SU-DHL-6 (cell line): Measurements from ENCODE around the gene NT5C2.
"Not testable (repeated sequence)": the region's sequence is repeated elsewhere in the genome, so short reads cannot be mapped to it uniquely, and the experiment has no call there.

Experiments
- EZH2phosphoT487 ChIP-seq: fragments of 200-600 bp; sonication (generic), shearing (Covaris generic); conservative IDR thresholded peaks from 2 replicates; pipeline ENCODE4 v1.6.1; 2018; ENCODE audit warnings: mild to moderate bottlenecking, antibody characterized with exemption, low read length, moderate library complexity, mixed read lengths
- TF ChIP-seq, protein P1 (sequence below): fragments of 200-600 bp; sonication (generic); IDR thresholded peaks from one replicate; pipeline ENCODE4 v1.5.1; 2017; ENCODE audit warnings: antibody characterized with exemption, mild to moderate bottlenecking, low read length, moderate library complexity; ENCODE audit not compliant: insufficient read depth, poor library complexity, severe bottlenecking

DNA sequence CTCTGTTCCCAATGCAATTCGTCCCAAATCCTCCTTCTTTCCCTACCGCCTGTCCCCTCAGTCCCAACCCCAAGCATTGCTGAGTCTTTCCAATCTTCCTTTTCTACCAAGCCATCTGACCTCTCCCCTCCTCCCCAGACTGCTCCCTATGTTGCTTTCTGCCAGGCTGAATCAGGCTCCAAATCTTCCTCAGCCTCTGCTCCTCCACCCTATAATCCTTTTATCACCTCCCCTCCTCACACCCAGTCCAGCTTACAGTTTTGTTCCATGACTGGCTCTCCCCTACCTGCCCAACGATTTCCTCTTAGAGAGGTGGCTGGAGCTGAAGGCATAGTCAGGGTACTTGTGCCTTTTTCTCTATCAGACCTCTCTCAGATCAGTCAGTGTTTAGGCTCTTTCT, 13.6 kb upstream of the NT5C2 start:
- TF ChIP-seq EZH2phosphoT487: not testable (repeated sequence)
- TF ChIP-seq, protein P1, sequence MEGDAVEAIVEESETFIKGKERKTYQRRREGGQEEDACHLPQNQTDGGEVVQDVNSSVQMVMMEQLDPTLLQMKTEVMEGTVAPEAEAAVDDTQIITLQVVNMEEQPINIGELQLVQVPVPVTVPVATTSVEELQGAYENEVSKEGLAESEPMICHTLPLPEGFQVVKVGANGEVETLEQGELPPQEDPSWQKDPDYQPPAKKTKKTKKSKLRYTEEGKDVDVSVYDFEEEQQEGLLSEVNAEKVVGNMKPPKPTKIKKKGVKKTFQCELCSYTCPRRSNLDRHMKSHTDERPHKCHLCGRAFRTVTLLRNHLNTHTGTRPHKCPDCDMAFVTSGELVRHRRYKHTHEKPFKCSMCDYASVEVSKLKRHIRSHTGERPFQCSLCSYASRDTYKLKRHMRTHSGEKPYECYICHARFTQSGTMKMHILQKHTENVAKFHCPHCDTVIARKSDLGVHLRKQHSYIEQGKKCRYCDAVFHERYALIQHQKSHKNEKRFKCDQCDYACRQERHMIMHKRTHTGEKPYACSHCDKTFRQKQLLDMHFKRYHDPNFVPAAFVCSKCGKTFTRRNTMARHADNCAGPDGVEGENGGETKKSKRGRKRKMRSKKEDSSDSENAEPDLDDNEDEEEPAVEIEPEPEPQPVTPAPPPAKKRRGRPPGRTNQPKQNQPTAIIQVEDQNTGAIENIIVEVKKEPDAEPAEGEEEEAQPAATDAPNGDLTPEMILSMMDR: not testable (repeated sequence)
